IPS-NIHi11 (cell line): Measurements from ENCODE around the gene PAPPA2.
A peak's percentile ranks its signal among the peaks of the same experiment; 100 is the strongest.
"Not testable (repeated sequence)": the region's sequence is repeated elsewhere in the genome, so short reads cannot be mapped to it uniquely, and the experiment has no call there.

Experiments used
- DNase-seq: peaks from one replicate; pipeline ENCODE4 v3.0.0; 2012; ENCODE audit warnings: mixed read lengths, low spot score

The PAPPA2 gene

DNA sequence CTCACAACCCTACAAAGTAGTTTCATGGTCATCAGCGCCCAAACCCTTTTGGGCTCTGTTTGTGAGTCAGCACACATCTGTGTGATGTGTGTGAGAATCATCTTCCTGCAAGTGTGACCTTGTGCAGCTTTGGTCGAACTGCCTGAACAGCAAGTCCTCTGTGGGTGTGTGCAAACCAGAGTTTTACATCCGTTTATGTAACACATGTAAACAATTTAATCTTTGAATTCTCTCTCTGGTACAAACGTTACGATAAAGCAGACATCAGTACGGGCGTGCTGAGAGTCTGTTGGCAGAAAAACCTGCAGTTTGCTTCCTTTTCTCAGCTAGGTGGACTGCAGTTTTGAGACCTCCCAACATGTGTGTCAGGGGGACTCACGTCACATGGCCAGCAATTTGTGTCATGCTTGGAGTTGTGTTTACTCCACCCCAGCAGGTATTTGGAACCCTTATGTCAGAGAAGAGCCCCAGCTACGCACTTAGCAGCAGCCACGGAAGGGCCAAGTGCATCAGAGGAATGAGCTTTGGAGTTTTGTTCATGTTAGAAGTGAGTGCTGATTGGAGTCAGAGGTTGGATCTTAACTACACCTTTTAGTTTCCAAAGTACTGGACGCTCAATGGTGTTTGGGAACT lies 230.8 kb downstream of the PAPPA2 start:
- DNase-seq, result no peak

- peak; percentile 13 for DNase-seq
These were observed 231.7 kb downstream of the PAPPA2 start for GRCh38 chr1:176694713-176695112.

DNA sequence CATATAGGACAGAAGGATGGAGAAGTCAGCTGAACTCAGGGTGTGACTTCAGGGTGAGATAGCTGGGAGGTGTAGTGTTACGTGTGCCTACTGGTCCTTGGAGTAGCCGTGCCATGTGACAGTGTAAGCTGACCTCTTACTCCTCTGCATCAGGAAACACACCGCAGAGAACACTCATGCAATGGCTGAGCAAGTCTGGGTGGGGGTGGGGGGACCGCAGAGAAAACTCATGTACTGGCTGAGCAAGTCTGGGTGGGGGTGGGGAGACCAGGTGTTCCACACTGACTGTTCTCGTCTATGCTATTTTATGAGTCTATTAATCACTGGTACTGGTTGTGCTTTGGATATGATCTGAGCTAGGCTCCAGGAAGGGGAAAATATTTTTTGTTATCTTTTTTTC lies 233.1 kb downstream of the PAPPA2 start:
- peak; percentile 49 for DNase-seq

GRCh38 chr1:176696689-176697088 lies 233.7 kb downstream of the PAPPA2 start:
- no peak for DNase-seq

- no peak for DNase-seq
These were observed 236.8 kb downstream of the PAPPA2 start for GRCh38 chr1:176699821-176700220.

- no peak for DNase-seq
These were observed 238.3 kb downstream of the PAPPA2 start for GRCh38 chr1:176701151-176701866.

- DNase-seq, result no peak
These were observed 239.9 kb downstream of the PAPPA2 start for GRCh38 chr1:176702901-176703300.

- no peak for DNase-seq
These were observed 242.6 kb downstream of the PAPPA2 start for GRCh38 chr1:176705585-176705984.

DNA sequence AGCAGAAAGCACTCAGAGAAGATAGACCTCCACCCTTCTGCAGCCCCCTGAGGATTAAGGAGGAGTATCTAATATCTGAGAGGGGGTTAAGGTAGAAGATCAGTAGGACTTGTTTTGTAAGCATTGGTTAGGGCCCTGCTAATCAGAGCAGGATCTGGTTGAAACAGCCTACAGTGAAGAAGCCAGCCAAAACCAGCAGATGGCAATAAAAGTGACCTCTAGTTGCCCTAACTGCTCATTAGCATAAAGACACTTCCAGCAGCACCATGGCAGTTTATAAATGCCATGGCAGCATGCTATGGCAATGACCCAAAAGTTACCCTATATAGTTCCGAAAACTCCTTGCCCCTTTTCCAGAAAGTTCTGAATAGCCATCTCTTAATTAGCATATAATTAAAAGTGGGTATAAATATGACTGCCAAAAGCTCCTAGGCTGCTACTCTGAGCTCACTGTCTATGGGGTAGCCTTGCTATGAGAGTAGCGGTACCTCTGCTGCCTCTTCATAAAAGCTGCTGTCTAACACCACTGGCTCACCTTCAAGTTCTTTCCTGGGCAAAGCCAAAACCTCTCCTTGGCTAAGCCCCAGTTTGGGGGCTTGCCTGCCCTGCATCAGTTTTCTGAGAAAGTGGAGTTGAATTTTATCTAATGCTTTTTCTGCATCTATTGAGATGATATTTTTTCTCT lies 254.2 kb downstream of the PAPPA2 start:
- DNase-seq, result no peak

GRCh38 chr1:176719447-176719846 lies 256.5 kb downstream of the PAPPA2 start:
- no peak for DNase-seq

DNA sequence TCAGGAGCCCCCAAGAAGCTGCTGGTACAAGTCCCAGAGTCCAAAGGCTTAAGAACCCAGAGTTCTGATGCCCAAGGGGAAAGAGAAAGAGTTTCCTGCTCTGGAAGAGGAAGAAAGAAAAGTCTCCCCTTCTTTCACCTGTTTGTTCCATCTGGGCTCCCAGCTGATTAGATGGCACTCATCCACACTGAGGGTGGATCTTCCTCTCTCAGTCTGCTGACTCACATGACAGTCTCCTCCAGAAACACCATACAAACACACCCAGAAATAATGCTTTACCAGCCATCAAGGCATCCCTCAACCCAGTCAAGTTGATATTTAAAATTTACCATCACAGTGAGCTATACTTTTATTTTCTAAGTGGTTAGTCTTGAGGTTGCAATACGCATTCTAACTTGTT lies 257.9 kb downstream of the PAPPA2 start:
- DNase-seq, result no peak

- no peak for DNase-seq
These were observed 270.7 kb downstream of the PAPPA2 start for GRCh38 chr1:176733661-176734060.

GRCh38 chr1:176735201-176735600 lies 272.2 kb downstream of the PAPPA2 start:
- DNase-seq, result no peak

GRCh38 chr1:176736015-176736414 lies 273.0 kb downstream of the PAPPA2 start:
- DNase-seq, result no peak

GRCh38 chr1:176741181-176741580 lies 278.2 kb downstream of the PAPPA2 start:
- DNase-seq, result no peak

DNA sequence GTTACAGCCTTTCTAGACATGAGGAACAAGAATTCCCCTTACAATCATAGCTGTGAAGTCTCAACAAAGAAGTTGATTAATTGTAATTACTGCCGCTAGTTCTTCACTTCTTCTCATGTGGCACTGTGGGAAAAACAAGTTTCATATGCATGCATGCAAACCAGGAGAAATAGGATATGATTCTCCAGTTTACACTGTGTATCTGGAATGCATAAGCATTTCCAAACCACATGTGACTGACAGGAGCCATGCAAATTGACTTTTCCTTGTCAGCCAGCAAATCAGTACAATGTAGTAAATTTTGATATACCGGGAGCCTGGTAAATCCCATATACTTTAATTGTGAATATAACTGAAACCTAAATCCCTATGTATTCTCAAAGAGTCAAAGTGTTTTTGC lies 279.3 kb downstream of the PAPPA2 start:
- no peak for DNase-seq

DNA sequence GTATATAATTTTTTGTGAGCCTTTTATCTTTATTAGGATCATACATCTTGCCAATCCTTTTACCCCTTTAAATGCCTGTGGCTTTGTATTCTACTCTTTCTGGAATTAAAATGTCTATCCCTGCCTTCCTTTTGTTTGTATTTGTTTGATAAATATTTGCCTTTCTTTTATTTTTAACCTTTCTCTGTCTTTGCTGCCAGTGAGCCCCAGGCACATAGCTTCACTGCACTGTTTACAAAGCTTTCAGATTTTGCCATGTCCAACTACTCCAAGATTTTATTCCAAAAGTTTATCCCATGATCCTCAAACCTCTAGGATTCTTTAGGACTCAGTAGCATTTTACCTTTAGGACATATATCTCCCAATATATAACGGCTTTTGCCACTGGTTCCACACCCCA lies 281.2 kb downstream of the PAPPA2 start:
- no peak for DNase-seq

GRCh38 chr1:176745945-176746344 lies 283.0 kb downstream of the PAPPA2 start:
- no peak for DNase-seq

GRCh38 chr1:176752505-176752904 lies 289.5 kb downstream of the PAPPA2 start:
- DNase-seq, result no peak

- no peak for DNase-seq
These were observed 291.7 kb downstream of the PAPPA2 start for GRCh38 chr1:176754676-176755075.

GRCh38 chr1:176756817-176757216 lies 293.8 kb downstream of the PAPPA2 start:
- DNase-seq, result not testable (repeated sequence)

GRCh38 chr1:176765608-176766007 lies 302.6 kb downstream of the PAPPA2 start:
- peak; percentile 18 for DNase-seq

DNA sequence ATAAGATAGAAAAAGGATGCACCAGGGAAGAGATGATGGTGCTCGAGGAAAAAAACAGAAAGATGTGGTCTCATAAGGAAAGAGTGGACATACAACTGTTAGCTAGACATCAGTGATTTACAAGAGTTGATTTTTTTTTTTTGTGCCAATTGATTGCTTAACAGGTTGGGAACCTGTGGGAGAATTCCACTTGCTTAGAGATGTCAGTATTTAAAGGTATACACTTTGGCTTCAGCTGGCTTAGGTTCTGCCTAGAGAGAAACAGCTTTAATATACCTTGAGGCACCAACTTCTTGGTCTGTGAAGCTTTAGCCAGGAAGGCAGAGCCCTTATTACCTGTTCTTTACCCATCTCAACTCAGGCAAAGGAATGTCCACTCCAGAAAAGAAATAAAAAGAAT lies 303.8 kb downstream of the PAPPA2 start:
- DNase-seq, result no peak
